Ishikawa (cell line): ENCODE data around the gene OLFML2B.

Source experiments
- RAD21 ChIP-seq: IDR thresholded peaks from 2 replicates; pipeline ENCODE4 v1.6.1; 2012; ENCODE audit warnings: low read depth
- TAF1 ChIP-seq: IDR thresholded peaks from 2 replicates; pipeline ENCODE4 v1.6.1; 2012; ENCODE audit warnings: low read depth, mild to moderate bottlenecking

GRCh38 chr1:162003061-162003829 is 20.4 kb downstream of the OLFML2B start:
- TF ChIP-seq RAD21 (no peak), TAF1 (no peak)
